Caki2 (cell line): ENCODE data around the gene HKDC1. TPM values are rescaled to one million over a fixed set of nuclear protein-coding genes. Genes with fewer than 3 reads are reported as not detected.
"Not testable (repeated sequence)": the region's sequence is repeated elsewhere in the genome, so short reads cannot be mapped to it uniquely, and the experiment has no call there.

Experiments
- DNase-seq: peaks from one replicate; pipeline ENCODE4 v3.0.0-alpha.2; 2015; ENCODE audit warnings: low read depth
- in situ Hi-C: cut with HindIII; loops from 2 replicates; pipeline ENCODE4 v1.10.0; 2016; ENCODE audit warnings: low sequenced_read_pairs, low pct_unique_long_range_greater_than_20kb, mixed read lengths
- total RNA-seq: library from RNA; depleted of rRNA; stranded (reverse); fragments of >200 nt; shearing (Covaris generic); gene quantifications from 2 replicates; pipeline ENCODE4 v1.2.3, GENCODE V29; 2014; ENCODE audit warnings: low replicate concordance; rRNA removed

The HKDC1 gene
- total RNA-seq, 1 experiment from 2014 or later: 68.0 TPM

DNA sequence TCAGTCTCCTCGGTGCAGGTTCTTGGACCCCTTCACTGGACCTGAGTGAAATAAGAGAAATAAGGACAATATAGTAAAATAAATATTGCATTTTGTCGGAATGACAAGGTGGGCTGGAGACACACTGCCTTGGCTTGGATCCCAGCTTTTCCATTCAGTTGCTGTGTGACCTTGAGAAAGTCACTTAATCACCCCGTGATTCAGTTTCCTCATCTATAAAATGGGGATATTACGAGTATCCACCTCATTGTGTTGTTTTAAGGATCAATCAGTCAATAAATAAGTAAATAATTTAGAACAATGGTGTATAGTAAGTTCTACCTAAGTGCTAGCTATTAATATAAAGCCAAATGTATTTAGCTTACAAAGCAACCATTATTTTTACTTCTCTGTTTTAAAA lies 87.3 kb downstream of the HKDC1 start:
- no peak for DNase-seq
- in situ Hi-C loops: no loop called here

DNA sequence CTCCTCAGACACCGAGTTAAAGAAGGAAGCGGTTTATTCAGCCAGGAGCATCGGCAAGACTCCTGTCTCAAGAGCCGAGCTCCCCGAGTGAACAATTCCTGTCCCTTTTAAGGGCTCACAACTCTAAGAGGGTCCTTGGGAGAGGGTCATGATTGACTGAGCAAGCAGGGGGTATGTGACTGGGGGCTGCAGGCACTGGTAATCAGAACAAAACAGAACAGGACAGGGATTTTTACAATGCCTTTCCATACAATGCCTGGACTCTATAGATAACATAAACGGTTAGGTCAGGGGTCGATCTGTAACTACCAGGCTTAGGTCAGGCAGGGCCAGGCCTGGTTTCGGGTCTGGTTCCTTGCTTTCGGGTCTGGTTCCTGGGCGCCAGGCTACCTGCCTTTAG lies 88.2 kb downstream of the HKDC1 start:
- DNase-seq, in situ Hi-C loops: not testable (repeated sequence)

DNA sequence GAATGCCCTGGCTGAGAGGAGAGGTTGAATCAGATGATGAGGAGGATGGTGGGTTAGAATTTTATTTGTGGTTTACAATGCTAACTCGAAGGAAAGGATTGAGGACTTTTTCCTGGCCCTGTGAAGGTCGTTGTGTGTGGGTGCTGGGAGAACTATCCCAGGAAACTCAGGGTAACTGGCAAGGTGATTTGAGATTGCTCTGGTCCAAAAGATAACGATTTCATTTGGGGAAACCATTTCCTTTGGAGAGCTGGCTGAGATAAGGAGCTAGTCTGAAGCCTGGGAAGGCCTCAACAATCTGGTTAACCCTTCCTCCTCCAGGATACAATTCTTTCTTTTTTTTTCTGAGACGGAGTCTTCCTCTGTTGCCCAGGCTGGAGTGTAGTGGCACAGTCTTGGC lies 91.2 kb downstream of the HKDC1 start:
- in situ Hi-C loops: no loop called here
- DNase-seq: no peak

DNA sequence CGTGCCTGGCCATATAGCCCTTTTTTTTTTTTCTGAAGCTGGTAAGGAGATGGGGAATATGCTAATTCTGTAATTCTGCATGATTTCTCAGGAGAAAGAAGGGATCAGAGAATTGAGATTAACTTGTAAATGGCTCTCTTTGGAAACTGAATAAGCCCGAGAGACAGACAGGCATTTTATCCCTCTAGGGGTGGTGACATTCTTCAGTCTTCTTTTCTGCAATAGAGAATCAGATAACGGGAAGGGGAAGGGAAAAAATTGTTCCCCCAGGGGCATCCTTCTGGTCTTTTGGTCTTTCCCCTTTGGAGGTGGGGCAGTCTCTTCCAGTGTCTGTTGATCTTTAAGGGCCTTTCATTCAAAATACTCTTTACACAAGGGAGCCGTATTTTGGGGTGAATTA lies 92.4 kb downstream of the HKDC1 start:
- no peak for DNase-seq
- in situ Hi-C loops: no loop called here

DNA sequence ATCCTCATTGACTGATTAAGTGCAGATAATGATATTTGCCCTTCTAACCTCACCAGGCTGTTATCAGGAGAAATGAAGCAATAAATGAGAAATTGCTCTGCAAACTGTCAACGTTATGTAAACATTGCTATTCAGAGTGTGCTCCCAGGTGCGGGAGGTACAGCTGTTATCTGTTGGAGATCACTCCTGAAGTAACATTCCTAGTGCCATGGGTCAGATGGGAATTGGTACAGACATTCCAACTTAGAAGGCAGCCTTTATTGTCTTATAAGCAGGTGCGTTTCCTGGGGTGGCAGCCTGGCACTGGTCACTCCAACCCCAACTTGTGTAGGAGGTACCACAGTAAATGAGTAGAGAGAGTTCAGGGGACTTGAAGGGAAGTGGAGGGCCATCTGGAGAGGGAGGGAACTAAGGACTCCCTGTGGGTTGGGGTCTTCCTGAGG lies 95.0 kb downstream of the HKDC1 start:
- DNase-seq: no peak
- in situ Hi-C loops: no loop called here

DNA sequence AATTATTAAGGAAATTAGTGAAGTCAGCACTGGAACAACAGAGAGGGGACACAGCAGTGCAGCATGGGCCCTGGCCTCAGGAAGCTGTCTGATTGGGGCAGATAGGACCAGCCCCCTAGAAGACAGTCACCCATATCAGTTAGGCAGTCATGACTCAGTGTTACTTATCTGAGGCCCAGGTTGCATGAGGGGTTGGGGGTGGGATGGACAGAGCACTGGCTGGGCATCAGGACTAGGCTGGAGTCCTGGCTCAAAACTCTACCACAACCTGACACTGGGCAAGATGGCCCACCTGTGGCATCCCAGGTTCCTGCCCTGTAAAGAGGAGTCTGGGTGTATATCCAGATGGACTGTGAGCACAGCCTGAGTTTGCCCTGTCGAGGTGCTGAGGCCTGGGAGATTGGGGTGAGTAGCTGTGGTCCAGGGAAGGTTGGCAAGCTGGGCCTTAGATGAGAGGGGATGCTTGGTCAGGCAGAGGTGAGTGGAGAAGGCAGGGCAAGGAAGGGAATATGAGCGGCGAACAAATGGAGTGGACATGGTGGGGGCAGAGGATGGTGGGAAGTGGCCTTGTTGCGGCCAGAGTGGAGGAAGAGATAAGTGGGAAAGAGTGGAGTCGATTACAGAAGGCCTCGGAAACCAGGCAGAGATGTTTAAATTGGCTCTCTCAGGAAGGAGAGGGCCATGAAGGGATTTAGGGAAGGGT lies 95.6 kb downstream of the HKDC1 start:
- no peak for DNase-seq
- in situ Hi-C loops: no loop called here

DNA sequence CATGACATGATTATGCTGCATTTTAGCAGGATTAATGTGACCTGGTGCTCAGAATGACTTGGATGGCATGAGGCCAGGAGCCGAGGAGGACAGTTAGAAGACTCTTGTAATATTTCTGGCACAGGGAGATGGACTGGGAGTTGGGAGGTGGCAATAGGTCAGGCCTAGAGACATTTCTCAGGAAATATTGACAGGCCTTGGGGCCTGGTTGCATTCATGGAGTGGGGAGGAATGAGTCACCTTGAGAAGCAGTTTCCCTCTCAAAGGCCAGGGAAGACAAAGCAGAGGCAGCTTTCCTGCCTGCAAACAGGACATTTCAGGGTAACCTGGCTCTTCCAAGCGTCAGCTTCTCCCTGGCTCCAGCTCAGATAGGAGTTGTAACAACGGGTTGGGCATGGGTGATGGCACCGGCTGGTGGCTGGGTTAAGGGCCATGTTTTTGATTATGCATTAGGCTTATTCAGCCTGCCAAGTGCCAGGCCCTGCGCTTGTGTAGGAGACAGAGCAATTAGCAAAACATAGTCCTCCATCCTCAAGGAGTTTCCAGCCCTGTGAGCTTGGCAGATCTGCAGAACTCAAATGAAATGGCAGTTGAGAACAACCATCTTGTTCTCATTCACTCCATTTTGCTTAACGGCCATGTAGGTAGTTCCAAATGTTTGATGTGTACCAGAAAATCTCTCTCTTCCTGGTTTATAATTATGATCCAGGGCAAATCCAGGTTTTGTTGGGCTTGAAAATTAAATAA lies 96.4 kb downstream of the HKDC1 start:
- no peak for DNase-seq

More for the DNA sequence above, 96.4 kb downstream of the HKDC1 start:
- in situ Hi-C loops: no loop called here

Other genes starting within 250 kb of the HKDC1 start
- gene KIFBP, start 231.5 kb upstream of the HKDC1 start, total RNA-seq: 37.3 and 41.5 TPM in 2 replicates
- gene SRGN, start 132.2 kb upstream of the HKDC1 start, total RNA-seq: 288 and 293 TPM in 2 replicates
- 20.1 and 25.2 TPM in 2 replicates for gene VPS26A, start 96.2 kb upstream of the HKDC1 start, total RNA-seq
- 18.0 and 23.5 TPM in 2 replicates for gene SUPV3L1, start 40.1 kb upstream of the HKDC1 start, total RNA-seq
- gene HK1, start 58.2 kb downstream of the HKDC1 start, total RNA-seq: 102 and 117 TPM in 2 replicates
- not detected in 2 replicates for gene TACR2, start 196.6 kb downstream of the HKDC1 start, total RNA-seq
- 29.9 and 51.0 TPM in 2 replicates for gene TSPAN15, start 231.1 kb downstream of the HKDC1 start, total RNA-seq